HG03159 (cell line): ENCODE results near the gene DENND1A.

ENCODE experiments used
- ATAC-seq: cut with Tn5 transposase; IDR thresholded peaks from one replicate; pipeline ENCODE4 v1.9.1; 2021; ENCODE audit warnings: mild to moderate bottlenecking, moderate library complexity; ENCODE audit not compliant: unreplicated experiment

DENND1A gene

DNA sequence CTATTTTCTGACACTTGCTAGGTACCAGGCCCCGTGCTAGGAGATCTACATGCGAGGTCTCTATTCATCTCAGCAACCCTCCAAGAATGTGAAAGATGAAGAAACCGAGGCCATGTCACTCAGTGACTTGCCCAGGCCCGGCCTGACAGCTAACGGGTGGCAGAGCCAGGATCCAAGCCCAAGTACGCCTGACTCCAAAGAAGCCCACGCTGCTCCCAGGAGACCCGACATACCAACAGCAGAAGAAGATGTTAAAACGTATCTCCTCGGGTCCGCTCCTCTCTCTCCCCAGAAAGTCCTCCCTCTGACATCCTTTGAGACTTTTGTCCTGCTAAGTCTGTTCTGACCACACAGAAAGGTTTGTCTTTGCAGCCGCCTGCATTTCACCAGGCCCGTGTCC, 508.7 kb downstream of the DENND1A start:
- ATAC-seq = no peak

DNA sequence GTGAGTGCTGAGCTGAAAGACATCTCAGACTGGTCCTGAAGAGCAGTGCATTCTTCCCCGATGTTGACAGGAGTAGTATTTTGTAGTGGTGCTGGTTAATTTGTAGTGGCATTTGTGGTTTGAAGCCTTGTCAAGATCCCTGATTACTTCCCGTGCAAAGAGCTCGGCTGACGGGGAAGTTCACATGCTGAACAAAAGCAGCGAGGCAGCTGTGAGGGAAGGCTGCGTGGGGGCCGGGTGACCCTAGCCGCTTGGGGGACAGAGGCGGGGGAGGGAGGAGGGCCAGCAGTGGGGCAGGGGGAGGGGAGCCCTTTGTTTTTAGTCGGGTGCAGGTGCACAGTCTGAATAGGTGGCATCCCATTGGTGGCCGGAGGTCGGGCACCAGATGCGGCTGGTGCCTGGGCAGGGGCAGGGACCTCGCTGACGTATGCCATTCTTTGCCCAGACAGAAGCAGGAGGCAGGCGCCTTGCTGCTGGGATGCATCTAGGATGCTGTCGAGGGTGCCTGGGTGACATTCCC, 509.3 kb downstream of the DENND1A start:
- ATAC-seq = no peak

DNA sequence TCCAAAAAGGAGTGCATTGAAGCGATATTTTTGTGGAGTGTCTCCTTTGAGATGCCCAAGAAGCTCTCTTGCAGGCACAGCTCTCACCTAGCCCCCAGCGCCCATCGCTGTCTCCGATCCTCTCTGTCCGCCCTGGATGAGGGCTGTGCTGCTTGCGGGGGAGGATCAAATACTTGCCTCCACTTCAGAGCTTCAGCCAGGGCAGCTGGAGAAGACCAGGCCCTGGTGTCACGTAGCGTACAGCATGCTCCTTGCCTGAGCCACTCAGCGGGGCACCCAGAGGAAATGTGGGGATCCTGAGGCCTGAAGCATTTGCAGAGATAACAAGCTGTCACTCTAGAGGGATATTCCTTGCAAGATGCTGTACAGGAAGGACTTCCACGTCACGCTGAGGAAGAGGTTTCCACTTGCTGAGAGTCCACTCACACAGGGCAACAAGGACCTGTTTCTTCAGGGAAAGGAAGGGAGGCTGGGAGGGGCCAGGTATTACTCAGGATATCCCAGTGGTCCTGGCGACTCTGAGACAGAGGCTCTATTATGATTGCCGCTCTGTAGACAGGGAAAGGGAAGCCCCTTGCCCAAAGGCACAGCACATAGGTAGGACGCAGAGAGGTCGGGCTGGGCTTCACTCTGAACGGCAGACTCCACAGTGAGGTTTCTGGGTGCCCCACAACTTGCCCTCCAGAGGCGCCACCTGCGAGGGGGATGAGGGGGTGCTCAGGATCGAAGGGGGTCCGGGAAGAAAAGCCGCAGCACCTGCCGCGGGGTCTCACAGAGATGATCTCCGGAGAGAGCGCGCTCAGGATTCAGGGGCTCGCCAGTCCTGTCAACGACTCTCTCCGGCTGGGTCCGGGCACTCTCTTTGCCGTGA, 510.0 kb downstream of the DENND1A start:
- ATAC-seq = no peak

DNA sequence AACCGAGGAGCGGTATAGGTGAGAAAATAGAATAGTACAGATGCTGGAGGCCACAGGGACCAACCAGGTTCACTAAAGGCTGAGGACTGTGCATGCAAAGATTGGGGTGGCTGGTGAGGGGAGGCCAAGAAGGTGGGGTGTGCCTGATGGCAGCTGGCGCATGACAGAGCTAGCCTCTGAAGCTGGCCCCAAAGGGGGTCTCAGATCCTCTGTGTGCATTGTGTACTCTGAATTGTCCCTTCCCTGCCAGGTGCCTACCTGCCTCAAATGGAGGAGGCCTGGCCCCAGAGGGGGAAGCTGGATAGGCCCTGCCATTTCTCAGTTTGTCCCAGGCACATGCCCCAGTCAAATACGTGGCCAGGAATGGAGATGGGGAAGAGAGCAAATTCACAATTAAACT, 510.8 kb downstream of the DENND1A start:
- ATAC-seq = no peak

GRCh38 chr9:123418506-123418905, 511.4 kb downstream of the DENND1A start:
- ATAC-seq = no peak

DNA sequence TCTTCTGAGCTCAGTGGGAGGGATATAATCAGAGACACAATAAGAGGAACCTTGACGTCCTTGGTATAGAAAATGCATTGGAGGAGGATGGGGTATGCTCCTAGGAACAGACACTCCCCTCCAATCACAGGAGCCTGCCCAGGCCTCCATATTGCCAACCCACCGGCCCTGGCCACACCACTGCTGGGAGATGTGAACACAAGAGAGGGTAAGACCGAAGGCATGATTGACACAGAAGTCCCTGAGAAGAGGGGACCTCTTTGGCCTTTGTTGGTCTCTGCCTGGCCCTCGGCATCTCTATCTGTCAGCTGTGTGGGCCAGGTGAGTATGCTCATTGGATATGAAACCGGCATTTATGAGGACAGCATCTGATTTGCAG, 511.9 kb downstream of the DENND1A start:
- ATAC-seq = no peak

DNA sequence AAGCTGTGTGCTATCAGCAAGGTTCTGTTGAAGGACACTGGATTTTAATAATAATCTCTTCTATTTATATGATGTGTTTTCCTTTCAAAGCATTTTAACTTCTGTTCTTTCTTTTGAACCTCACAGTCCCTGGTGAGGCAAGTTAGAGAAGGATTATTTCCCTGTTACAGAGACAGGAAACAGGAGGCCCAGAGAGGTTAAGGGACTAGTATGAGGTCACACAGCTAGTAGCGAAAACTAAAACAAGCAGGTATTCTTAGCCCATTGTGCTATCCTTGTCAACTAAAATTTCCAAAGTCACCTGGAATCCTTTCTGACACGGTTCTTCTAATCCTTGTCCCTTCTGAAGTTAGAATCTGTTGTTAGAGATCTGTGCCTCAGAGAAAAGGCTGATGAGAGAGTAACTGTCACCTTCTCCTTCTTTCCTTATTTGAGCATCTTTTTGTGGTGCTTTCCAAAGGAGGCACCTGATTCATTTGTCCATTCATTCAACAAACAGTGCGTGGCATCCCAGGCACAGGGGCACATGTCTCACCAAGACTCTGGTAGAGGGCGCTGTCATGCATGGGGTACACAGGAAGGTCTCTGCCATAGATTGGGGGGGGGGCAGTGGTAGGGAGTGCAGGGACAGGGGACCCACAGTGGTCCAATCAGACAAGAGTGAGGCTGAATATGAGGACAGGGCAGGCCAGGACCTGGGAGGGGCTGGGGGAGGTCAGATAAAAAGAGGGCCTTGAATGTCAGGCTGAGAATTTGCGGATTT, 512.5 kb downstream of the DENND1A start:
- ATAC-seq = no peak

- no peak for ATAC-seq
Measured at GRCh38 chr9:123416176-123416575, 513.8 kb downstream of the DENND1A start.

DNA sequence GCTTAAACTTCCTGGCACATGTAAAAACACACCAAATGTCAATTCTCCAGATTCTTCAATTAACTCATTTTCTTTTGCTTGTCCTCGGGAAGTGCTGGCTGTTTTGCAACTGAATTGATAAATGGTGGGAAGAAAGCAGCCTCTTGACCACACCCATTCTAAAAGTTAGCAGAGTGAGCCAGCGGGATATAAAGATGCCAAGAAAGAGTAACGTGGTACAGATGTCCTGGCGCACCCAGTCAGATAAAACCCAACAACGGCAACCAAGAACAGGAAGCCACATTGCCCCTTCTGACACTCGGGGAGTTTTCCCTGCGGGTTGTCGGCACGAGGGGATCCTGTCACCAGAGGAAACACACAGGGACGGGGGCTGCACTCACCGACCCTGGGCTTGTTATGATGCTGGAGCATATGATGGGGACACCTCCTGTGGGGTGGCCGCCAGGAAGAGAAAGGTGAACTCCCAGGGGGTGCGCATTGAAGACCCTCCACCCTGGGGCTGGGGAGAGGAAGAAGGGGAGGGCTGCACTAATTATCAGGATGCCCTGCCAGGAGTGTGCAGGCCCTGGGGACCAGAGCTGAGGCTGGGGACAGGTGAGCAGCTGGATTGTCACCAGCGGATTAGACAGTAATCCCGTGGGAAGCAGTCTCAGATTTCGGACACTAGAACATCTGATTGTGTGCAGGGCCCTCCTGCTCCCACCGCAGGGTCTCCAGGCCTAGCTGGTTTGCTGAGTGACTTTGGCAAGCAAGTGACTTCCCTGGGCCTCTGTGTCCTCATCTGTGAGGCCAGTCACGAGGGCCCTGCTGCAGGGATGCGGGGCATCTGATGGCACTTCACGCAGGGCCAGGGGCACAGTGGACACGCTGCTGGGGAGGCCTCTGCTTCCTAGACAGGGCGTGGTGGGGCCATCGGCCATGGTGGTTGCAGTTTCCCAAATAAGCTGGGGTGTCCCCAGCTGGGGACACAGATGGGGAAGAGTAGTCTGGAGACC, 514.7 kb downstream of the DENND1A start:
- no peak for ATAC-seq

- ATAC-seq = no peak
Measured at GRCh38 chr9:123414204-123414603, 515.7 kb downstream of the DENND1A start.

DNA sequence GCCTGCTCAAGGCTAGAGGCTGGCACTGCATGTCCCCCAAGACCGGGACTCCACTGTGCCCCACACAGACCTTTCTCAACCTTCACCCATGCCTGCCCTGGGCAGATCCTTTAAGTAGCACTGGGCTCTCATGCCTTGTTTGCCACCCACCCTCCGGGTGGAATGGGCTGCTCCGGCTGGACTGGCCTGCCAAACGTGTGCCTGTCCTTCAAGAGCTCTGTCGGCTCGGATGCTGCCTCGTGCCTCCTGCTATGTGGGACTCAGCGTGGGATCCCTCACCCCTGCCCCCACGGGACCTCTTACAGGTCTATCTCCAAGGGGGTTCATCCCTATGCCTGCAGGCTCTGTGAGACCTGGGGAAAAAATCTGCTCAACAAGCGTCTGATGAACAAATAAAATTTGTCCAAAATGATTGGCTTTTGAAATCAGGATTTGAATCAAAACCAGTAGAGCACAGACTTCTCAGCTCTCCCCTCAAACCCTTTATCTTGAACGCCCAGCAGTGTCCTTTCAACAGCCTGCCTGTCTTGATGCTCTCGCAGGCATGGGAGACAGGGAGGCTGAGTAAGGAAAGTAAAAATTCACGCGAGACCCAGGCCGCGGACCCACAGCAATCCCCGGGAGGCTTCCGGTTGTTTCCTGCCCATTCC, 517.6 kb downstream of the DENND1A start:
- ATAC-seq = no peak

GRCh38 chr9:123411636-123412035, 518.3 kb downstream of the DENND1A start:
- no peak for ATAC-seq

- no peak for ATAC-seq
Measured at GRCh38 chr9:123411191-123411590, 518.7 kb downstream of the DENND1A start.

- ATAC-seq = no peak
Measured at GRCh38 chr9:123410281-123410910, 519.5 kb downstream of the DENND1A start.

DNA sequence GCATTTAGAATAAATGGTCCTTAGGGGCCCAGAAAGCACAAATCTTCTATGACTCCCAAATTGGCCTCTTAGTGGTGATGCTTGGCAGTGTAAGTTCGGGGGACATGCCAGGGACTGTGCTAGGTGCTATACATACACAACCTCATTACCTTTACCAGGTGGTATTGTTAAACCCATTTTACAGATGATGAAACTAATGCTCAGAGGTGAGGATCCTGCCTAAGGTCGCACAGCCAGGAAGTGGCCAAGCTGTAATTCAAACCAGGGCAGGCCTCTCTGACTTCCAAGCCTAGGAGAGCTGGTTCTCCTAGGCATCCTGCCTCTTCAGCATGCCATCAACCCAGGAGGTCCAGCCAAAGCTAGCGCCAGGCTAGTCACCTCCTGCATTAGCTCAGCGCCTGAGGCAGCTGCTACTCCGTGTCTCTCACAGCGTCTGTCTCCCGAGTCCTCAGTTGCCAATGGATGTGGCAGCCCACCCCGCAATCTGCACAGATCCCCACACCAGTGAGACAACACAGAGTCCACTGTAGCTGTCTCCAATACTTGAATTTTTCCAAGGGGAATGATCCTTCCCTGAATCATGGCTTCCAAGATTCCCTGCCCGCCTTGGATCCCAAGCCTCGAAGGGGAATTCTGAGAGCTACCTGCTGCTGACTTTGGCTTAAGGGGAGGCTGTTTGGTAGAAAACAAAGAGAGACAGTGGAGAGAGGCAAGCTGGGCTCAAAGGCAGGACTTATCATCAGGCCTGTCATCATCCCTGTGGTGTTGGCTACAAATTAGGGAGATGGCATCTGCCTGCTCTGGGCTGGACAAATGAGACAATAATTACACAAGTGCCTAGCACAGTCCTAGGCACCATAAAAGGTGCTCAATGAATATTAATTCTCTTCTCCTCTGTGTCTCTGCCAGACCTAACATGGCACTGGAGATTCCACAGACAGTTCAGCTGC, 521.3 kb downstream of the DENND1A start:
- no peak for ATAC-seq

GRCh38 chr9:123407217-123407851, 522.6 kb downstream of the DENND1A start:
- ATAC-seq = no peak

DNA sequence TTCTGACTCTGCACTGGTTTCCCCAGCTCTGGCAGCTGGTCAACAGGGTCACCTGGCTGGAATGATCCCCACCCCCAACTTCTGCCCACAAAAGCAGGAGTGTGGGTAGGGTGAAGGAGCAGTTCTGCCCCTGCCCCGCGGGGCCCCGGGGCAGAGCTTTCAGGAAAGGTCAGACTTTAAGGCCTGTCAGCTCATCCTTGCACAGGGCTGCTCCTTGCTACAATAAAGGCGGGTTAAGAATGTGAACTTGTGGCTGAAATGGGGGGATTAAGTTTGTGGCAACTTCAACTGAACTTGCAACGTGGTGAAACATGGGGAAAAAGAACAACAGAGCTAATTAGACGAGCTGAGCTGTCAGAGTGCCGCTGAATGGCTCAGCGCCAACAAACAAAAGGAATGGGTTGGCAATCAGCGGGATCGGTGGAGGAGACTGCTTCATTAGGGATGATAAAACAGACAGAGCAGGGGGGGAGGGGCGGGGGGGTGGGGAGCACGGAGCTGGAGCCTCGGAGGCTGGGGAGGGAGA, 523.2 kb downstream of the DENND1A start:
- no peak for ATAC-seq

- ATAC-seq = no peak
Measured at GRCh38 chr9:123406016-123406415, 523.9 kb downstream of the DENND1A start.
